ENCODE results near the gene NR5A2.
A peak's percentile ranks its signal among the peaks of the same experiment; 100 is the strongest.

Gene NR5A2

DNA sequence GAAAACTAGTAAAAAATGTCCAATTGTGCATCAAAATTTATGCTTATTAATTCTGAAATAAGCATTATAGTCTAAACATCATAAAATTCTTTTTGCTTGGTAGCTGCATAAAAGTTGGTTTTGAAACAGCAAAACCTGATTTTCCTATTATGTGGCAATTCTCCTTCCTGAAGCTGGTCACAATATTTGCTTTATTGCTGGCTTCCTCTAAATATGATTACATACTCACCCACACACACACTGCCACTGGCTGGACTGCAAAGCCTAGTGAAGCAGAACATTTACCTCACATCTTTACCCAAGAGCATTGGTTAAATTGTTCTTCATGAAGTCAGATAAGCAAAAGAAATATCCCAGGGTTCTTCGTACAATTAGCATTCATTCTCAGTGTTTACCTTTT, 103.0 kb downstream of the NR5A2 start:
- TF ChIP-seq, protein P1, sequence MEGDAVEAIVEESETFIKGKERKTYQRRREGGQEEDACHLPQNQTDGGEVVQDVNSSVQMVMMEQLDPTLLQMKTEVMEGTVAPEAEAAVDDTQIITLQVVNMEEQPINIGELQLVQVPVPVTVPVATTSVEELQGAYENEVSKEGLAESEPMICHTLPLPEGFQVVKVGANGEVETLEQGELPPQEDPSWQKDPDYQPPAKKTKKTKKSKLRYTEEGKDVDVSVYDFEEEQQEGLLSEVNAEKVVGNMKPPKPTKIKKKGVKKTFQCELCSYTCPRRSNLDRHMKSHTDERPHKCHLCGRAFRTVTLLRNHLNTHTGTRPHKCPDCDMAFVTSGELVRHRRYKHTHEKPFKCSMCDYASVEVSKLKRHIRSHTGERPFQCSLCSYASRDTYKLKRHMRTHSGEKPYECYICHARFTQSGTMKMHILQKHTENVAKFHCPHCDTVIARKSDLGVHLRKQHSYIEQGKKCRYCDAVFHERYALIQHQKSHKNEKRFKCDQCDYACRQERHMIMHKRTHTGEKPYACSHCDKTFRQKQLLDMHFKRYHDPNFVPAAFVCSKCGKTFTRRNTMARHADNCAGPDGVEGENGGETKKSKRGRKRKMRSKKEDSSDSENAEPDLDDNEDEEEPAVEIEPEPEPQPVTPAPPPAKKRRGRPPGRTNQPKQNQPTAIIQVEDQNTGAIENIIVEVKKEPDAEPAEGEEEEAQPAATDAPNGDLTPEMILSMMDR (IDR thresholded peaks at IDR 0.05; ENCODE audit: control insufficient read depth, extremely low read depth, insufficient read depth) = no peak
- peak; percentile 54 for DNase-seq (ENCODE audit: low read depth)
- H3K4me3 ChIP-seq (ENCODE audit: low read depth, low read length) = no peak overlapping the region

DNA sequence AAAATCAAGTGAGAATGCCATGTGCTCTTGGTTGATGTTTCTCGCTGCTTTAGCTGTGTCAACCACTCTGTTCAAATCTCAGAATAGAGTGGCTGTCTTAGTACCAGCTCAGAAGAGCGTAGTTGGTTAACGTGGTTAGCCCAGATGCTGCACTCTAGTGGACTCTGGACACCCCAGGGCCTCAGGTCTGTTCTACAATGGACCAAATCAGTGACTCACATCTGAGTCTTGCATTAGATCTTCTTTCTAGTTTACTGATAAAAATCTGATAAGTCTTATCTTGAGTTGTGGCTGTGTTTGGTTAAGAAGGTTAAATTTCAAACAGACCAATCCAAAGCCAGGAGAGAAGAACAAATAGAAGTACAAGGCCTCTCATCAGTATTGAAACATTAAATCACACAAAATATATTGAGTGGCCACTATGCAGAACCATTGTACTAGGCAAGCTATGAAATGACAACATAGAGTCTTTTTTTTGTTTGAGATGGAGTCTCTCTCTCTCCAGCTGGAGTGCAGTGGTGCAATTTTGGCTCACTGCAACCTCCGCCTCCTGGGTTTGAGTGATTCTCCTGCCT, 104.1 kb downstream of the NR5A2 start:
- TF ChIP-seq, protein P1 (IDR thresholded peaks at IDR 0.05; ENCODE audit: control insufficient read depth, extremely low read depth, insufficient read depth) = 0 out of 2 replicates have a peak, but pooled peaks have one; percentile 12
- no peak for DNase-seq (ENCODE audit: low read depth)
- H3K4me3 ChIP-seq (ENCODE audit: low read depth, low read length) = no peak overlapping the region

DNA sequence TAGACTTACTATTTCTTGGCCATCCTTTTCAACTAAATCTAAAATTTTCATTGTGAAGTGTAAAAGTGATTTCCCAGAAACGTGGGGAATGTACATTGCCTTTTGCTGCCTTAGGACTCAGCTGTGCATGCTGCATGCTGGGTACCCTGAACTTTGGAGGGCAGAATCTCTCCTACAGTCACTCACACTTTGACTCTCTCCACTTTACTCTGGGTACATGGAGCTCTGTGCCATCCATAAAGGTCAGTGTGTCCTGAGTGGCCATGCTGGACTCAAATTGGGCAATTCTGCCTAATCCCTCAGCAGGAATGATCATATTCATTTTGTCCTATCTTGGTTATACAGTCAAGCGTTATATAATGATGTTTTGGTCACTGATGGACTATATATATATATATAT, 105.6 kb downstream of the NR5A2 start:
- no peak for DNase-seq (ENCODE audit: low read depth)
- TF ChIP-seq, protein P1 (IDR thresholded peaks at IDR 0.05; ENCODE audit: control insufficient read depth, extremely low read depth, insufficient read depth) = no peak
- H3K4me3 ChIP-seq (ENCODE audit: low read depth, low read length) = no peak overlapping the region

DNA sequence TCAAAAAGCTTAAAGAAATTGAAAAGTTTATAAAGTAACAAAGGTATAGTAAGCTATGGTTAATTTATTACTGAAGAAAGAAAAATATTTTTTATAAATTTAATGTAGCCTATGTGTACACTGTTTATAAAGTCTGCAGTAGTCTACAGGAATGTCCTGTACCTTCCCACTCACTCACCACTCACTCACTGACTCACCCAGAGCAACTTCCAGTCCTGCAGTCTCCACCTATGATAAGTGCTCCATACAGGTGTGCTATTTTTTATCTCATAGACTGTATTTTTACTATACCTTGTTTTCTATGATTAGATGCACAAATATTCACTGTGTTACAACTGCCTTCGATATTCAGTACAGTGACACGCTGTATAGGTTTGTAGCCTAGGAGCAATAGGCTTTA, 106.6 kb downstream of the NR5A2 start:
- H3K4me3 ChIP-seq (ENCODE audit: low read depth, low read length) = no peak overlapping the region
- TF ChIP-seq, protein P1 (IDR thresholded peaks at IDR 0.05; ENCODE audit: control insufficient read depth, extremely low read depth, insufficient read depth) = no peak
- no peak for DNase-seq (ENCODE audit: low read depth)

DNA sequence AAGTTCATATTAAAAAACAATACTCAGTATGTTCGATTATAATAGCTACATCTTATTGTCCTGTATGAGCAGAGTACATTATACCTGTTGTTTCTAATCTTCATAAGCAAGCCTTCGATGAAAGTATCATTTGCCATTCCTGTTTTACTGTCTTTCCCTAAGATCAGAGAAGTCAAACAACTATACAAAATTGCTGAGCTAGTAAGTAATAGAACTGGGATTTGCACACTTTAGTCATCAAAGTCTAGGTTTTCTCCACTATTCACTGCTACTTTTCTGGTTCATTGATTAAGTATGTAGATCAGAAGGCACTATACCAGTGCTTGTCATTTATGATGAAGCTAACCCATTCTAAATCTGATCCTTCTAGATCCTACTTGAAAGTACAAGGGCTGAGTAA, 108.9 kb downstream of the NR5A2 start:
- no peak overlapping the region for H3K4me3 ChIP-seq (ENCODE audit: low read depth, low read length)
- DNase-seq (ENCODE audit: low read depth) = no peak
- TF ChIP-seq, protein P1 (IDR thresholded peaks at IDR 0.05; ENCODE audit: control insufficient read depth, extremely low read depth, insufficient read depth) = no peak

DNA sequence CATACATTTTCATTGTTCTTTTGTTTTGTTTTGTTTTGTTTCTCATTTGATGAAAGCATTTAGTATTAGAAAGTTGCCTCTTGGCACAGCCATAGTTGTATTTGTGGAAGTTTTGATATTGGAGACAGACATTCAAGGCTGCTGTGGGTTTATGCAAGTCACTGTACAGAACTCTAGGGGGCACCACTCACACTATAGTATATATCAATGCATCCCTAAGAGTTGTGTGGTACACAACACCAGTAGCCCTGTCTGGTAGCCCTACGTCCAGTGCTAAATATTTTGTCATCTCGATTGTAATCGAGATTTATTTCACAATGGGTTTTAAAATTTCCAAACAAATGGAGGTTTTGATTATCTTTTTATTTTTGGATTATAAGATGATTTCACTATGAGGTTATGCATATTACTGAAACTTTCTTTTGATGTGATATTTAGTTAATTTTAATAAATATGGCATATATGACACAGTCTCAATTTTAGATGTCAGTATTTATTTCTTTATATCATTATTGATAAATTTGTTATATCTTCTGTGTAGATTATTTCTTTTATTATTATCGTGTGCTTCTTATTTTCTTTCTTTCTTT, 112.2 kb downstream of the NR5A2 start:
- TF ChIP-seq, protein P1 (IDR thresholded peaks at IDR 0.05; ENCODE audit: control insufficient read depth, extremely low read depth, insufficient read depth) = peak; percentile 72
- no peak for DNase-seq (ENCODE audit: low read depth)
- no peak overlapping the region for H3K4me3 ChIP-seq (ENCODE audit: low read depth, low read length)

DNA sequence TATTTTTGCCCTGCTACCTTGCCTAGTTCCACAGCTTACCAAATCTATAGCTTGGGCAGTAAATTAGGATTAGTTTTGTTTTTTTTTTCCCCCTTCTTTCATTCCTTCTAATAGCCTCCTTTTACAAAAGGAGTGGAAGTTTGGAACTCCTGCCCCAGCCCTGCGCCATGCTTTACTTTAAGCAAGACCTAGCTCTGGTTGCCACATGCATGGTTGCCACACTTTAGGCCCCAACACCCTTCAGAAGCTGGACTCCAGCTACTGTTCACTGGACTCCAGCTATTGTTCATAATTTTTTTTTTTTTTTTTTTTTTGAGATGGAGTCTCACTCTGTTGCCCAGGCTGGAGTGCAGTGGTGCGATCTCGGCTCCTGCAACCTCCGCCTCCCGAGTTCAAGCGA, 115.8 kb downstream of the NR5A2 start:
- no peak overlapping the region for H3K4me3 ChIP-seq (ENCODE audit: low read depth, low read length)
- no peak for DNase-seq (ENCODE audit: low read depth)
- TF ChIP-seq, protein P1 (IDR thresholded peaks at IDR 0.05; ENCODE audit: control insufficient read depth, extremely low read depth, insufficient read depth) = no peak
